Measurements from ENCODE around the gene GDF11.

DNA sequence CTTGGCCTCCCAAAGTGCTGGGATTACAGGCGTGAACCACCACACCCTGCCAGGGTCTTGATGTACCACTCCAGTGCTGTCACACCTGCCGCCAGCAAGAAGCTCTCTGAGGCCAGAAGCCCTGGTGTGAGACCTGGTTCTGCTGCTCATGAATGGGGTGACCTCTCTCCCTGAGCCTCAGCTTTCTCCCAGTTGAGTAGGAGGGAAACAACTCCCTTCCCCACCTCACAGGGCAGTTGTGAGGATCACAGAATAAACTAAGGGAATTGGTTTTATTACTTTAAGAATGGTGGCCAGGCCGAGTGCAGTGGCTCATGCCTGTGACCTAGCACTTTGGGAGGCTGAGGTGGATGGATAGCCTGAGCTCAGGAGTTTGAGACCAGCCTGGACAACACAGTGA is 8.3 kb upstream of the GDF11 start:
- TF ChIP-seq, protein P1, sequence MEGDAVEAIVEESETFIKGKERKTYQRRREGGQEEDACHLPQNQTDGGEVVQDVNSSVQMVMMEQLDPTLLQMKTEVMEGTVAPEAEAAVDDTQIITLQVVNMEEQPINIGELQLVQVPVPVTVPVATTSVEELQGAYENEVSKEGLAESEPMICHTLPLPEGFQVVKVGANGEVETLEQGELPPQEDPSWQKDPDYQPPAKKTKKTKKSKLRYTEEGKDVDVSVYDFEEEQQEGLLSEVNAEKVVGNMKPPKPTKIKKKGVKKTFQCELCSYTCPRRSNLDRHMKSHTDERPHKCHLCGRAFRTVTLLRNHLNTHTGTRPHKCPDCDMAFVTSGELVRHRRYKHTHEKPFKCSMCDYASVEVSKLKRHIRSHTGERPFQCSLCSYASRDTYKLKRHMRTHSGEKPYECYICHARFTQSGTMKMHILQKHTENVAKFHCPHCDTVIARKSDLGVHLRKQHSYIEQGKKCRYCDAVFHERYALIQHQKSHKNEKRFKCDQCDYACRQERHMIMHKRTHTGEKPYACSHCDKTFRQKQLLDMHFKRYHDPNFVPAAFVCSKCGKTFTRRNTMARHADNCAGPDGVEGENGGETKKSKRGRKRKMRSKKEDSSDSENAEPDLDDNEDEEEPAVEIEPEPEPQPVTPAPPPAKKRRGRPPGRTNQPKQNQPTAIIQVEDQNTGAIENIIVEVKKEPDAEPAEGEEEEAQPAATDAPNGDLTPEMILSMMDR (IDR thresholded peaks at IDR 0.05): no peak
- TF ChIP-seq, protein P2, sequence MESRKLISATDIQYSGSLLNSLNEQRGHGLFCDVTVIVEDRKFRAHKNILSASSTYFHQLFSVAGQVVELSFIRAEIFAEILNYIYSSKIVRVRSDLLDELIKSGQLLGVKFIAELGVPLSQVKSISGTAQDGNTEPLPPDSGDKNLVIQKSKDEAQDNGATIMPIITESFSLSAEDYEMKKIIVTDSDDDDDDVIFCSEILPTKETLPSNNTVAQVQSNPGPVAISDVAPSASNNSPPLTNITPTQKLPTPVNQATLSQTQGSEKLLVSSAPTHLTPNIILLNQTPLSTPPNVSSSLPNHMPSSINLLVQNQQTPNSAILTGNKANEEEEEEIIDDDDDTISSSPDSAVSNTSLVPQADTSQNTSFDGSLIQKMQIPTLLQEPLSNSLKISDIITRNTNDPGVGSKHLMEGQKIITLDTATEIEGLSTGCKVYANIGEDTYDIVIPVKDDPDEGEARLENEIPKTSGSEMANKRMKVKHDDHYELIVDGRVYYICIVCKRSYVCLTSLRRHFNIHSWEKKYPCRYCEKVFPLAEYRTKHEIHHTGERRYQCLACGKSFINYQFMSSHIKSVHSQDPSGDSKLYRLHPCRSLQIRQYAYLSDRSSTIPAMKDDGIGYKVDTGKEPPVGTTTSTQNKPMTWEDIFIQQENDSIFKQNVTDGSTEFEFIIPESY (IDR thresholded peaks at IDR 0.05; ENCODE audit: borderline replicate concordance, low read depth): no peak
- TF ChIP-seq, protein P3, sequence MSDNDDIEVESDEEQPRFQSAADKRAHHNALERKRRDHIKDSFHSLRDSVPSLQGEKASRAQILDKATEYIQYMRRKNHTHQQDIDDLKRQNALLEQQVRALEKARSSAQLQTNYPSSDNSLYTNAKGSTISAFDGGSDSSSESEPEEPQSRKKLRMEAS (IDR thresholded peaks at IDR 0.05; ENCODE audit: low read depth): no peak
- TF ChIP-seq, protein P4, sequence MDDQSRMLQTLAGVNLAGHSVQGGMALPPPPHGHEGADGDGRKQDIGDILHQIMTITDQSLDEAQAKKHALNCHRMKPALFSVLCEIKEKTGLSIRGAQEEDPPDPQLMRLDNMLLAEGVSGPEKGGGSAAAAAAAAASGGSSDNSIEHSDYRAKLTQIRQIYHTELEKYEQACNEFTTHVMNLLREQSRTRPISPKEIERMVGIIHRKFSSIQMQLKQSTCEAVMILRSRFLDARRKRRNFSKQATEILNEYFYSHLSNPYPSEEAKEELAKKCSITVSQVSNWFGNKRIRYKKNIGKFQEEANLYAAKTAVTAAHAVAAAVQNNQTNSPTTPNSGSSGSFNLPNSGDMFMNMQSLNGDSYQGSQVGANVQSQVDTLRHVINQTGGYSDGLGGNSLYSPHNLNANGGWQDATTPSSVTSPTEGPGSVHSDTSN (IDR thresholded peaks at IDR 0.05): no peak
- TF ChIP-seq POLR2AphosphoS5 (IDR thresholded peaks at IDR 0.05; ENCODE audit: low read depth, low read length) (no peak), EP300 (IDR thresholded peaks at IDR 0.05; ENCODE audit: borderline replicate concordance in 1 of 2, low read depth in 1 of 2, low read length in 1 of 2) (no peak)

Data from SK-N-SH (cell line).